Right lobe of liver (tissue), 6 donors: ENCODE results near the gene MTFMT. TPM values are rescaled to one million over a fixed set of nuclear protein-coding genes. Genes with fewer than 3 reads are reported as not detected.

Source experiments
- ATAC-seq, 4 donors: fragments of 200-7000 bp; cut with Tn5 transposase; one replicate each; pipeline ENCODE4 v1.9.1; 2020; ENCODE audit warnings: mild to moderate bottlenecking in 4 of 4, moderate library complexity in 4 of 4
- DNase-seq, 3 donors: peaks; one replicate each; pipeline ENCODE4 v3.0.0-alpha.2; 2020
- H3K27ac ChIP-seq, 3 donors: fragments of 200-600 bp; one replicate each; pipeline ENCODE4 v1.8.0; 2022
- H3K27me3 ChIP-seq, 2 donors: fragments of 200-600 bp; one replicate each; pipeline ENCODE4 v1.8.0; 2022
- H3K36me3 ChIP-seq, 4 donors: fragments of 200-600 bp; sonication (generic) in 1 of 4; one replicate each; pipeline versions ENCODE4 v1.5.1 to v1.8.0; 2017 to 2022; ENCODE audit warnings: control low read depth in 1 of 4
- H3K4me1 ChIP-seq, 4 donors: fragments of 200-600 bp; sonication (generic) in 1 of 4; one replicate each; pipeline versions ENCODE4 v1.5.1 to v1.8.0; 2017 to 2022; ENCODE audit warnings: control low read depth in 1 of 4
- H3K4me3 ChIP-seq, 3 donors: fragments of 200-600 bp; one replicate each; pipeline ENCODE4 v1.8.0; 2022
- H3K9me3 ChIP-seq, 4 donors: fragments of 200-600 bp; sonication (generic) in 1 of 4; one replicate each; pipeline versions ENCODE4 v1.5.1 to v1.8.0; 2017 to 2022; ENCODE audit warnings: control low read depth in 1 of 4
- POLR2A ChIP-seq: fragments of 450-650 bp; IDR thresholded peaks from one replicate; pipeline ENCODE4 v1.6.1; 2017; ENCODE audit warnings: antibody characterized with exemption, mild to moderate bottlenecking
- WGBS: methylation state at CpG from one replicate; pipeline ENCODE4 v1.1.6; 2018; ENCODE audit warnings: low coverage, low lambda C conversion rate; ENCODE audit not compliant: insufficient coverage; ENCODE audit errors: missing lambda C conversion rate; 5-methylcytosine and 5-hydroxymethylcytosine counted together
- intact Hi-C, 2 donors: fragments of 100-400 bp; cut with DNase I; formaldehyde crosslinking; loops; one replicate each; pipeline versions ENCODE4 v1.11.2 to v1.14.1; 2022
- total RNA-seq, 6 experiments: library from RNA; depleted of rRNA in 2 of 6; stranded (reverse); fragments of >200 nt in 2 of 6; fragmentation: NEBNext Ultra II Directional in 3 of 6; extraction: Animal tissue kit (Norgen Biotek cat#: 25700) in 3 of 6; gene quantifications; one replicate each; pipeline versions ENCODE4 v1.1.0 to v1.2.4, GENCODE V29; 2016 to 2023
- TF ChIP-seq, protein P1 (sequence below), 4 donors: fragments of 200-600 bp in 3 of 4; fragments of 450-650 bp in 1 of 4; IDR thresholded peaks; one replicate each; pipeline versions ENCODE4 v1.5.1 to v1.8.0; 2016 to 2022; ENCODE audit warnings: antibody characterized with exemption in 4 of 4, mild to moderate bottlenecking in 2 of 4
- donor health status: DM: no; HTN: yes; CAD: no.
- donor health status: DM: no; HTN: no; CAD: no.
- donor health status: DM: no; HTN: no; CAD: no.
- donor health status: DM: no; HTN: yes; CAD: no.
- donor health status: DM: no; HTN: yes; CAD: no.

MTFMT gene
- total RNA-seq, 6 experiments from 2014 or later, result 9.2 to 24.3 (median 13.0) TPM

DNA sequence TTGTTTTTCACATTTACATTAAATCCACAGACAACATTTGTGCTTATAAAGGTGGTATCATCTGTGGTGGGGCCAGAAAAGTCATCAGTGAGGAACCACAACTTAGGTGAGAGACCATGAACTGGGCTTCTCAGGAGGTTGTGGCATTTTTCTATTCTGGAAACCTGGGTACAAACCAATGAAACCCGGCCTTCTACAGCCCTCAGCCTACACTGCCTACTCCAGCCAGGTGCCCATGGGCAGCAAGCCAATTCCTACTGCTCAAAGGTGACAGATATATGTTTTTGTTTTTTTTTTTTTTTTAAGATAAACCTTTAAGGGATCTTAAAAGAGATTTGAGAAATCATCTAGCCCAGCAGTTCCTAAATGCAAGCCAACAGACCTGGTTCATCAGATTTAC, 60.0 kb downstream of the MTFMT start:
- WGBS, result 92% methylated on average over 1 of the region's 1 CpG
- DNase-seq (no peak), ATAC-seq (no peak)
- H3K27ac ChIP-seq, result no peak overlapping the region
- H3K36me3 ChIP-seq, result peaks cover 0 to 77% (median 34%) of the 10 kb centered on the region in 4 donors
- TF ChIP-seq POLR2A, result no peak
- TF ChIP-seq, protein P1, sequence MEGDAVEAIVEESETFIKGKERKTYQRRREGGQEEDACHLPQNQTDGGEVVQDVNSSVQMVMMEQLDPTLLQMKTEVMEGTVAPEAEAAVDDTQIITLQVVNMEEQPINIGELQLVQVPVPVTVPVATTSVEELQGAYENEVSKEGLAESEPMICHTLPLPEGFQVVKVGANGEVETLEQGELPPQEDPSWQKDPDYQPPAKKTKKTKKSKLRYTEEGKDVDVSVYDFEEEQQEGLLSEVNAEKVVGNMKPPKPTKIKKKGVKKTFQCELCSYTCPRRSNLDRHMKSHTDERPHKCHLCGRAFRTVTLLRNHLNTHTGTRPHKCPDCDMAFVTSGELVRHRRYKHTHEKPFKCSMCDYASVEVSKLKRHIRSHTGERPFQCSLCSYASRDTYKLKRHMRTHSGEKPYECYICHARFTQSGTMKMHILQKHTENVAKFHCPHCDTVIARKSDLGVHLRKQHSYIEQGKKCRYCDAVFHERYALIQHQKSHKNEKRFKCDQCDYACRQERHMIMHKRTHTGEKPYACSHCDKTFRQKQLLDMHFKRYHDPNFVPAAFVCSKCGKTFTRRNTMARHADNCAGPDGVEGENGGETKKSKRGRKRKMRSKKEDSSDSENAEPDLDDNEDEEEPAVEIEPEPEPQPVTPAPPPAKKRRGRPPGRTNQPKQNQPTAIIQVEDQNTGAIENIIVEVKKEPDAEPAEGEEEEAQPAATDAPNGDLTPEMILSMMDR (IDR thresholded peaks at IDR 0.05), result no peak
- no peaks in the 10 kb centered on the region for H3K27me3 ChIP-seq
- H3K4me3 ChIP-seq, result no peak overlapping the region
- intact Hi-C loops, result no loop called here
- H3K4me1 ChIP-seq, result no peaks in the 10 kb centered on the region
- no peaks in the 10 kb centered on the region for H3K9me3 ChIP-seq

DNA sequence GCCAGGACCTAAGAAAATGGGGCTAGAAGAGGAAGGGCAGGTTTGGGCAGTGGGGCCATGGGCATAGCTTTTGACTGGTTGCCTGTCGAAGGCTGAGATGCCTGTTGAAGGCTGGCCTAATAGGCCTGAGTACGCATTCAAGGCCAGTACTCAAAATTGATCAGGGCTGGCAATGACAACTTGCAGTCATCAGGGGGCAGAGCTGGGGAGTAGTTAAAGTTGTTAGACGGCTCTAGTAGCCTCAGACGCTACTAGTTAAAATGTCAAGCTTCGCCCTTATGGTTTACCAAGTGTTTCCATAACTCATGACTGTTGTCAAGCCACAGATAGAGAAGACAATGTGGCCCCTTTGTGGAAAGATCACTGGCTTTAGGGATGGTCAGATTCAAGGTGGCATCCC, 68.4 kb downstream of the MTFMT start:
- TF ChIP-seq POLR2A, result no peak
- TF ChIP-seq, protein P1 (IDR thresholded peaks at IDR 0.05), result no peak
- DNase-seq (no peak), ATAC-seq (no peak)
- peaks cover 0 to 76% (median 31%) of the 10 kb centered on the region in 4 donors for H3K36me3 ChIP-seq
- H3K9me3 ChIP-seq, result no peaks in the 10 kb centered on the region
- intact Hi-C loops, result no loop called here
- no peak overlapping the region for H3K4me3 ChIP-seq
- H3K27me3 ChIP-seq, result no peaks in the 10 kb centered on the region
- WGBS, result no CpG with 5 or more reads among the region's 5 CpGs
- H3K4me1 ChIP-seq, result no peaks in the 10 kb centered on the region
- H3K27ac ChIP-seq, result no peak overlapping the region

DNA sequence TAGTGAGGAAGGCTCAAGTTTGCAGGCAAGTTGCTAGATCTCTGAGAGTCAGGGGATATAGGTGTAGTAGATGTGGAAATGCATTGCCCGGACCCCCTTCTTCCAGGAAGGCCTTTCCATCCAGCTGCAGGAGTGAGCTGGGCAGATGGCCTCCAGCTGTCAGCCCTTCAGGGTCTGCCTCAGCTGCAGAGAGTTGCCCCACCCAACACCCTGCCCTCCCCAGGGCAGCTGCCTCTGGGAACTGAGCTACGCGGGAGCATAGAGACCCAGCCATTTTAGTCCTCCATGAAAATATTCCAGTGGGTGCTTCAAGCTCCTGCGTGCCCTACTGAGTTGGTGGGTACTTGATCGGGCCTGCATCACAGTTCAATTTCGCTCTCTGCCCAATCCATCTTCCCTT, 69.3 kb downstream of the MTFMT start:
- WGBS, result 100% methylated on average over 2 of the region's 6 CpGs
- no peak for DNase-seq
- Histone ChIP-seq H3K27ac (no peak overlapping the region), H3K36me3 (peaks cover 0 to 76% (median 32%) of the 10 kb centered on the region in 4 donors), H3K4me3 (no peak overlapping the region), H3K9me3 (no peaks in the 10 kb centered on the region), H3K27me3 (no peaks in the 10 kb centered on the region), H3K4me1 (no peaks in the 10 kb centered on the region)
- TF ChIP-seq, protein P1 (IDR thresholded peaks at IDR 0.05), result no peak
- TF ChIP-seq POLR2A, result no peak
- intact Hi-C loops, result no loop called here
- no peak for ATAC-seq

DNA sequence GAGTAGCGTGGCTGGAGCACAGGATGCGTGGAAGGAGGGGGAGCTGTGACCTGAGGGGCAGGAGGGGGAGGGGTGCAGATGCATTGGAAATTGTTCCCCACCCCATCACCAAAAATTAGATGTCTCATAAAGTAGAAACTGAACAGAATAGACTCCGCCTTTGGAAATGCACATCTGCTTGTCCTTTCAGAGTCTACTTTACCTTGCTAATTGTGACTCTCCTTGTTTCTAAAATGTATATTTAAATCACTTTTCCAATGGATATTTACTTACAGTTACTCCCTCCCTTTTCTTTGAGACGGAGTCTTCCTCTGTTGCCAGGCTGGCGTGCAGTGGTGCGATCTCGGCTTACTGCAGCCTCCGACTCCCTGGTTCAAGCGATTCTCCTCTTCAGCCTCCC, 70.3 kb downstream of the MTFMT start:
- no peaks in the 10 kb centered on the region for H3K9me3 ChIP-seq
- ATAC-seq (no peak), DNase-seq (no peak)
- 97% methylated on average over 9 of the region's 9 CpGs for WGBS
- intact Hi-C loops, result no loop called here
- no peaks in the 10 kb centered on the region for H3K4me1 ChIP-seq
- peaks cover 0 to 65% (median 23%) of the 10 kb centered on the region in 4 donors for H3K36me3 ChIP-seq
- no peaks in the 10 kb centered on the region for H3K27me3 ChIP-seq
- no peak overlapping the region for H3K4me3 ChIP-seq
- TF ChIP-seq, protein P1 (IDR thresholded peaks at IDR 0.05), result no peak
- TF ChIP-seq POLR2A, result no peak
- no peak overlapping the region for H3K27ac ChIP-seq

DNA sequence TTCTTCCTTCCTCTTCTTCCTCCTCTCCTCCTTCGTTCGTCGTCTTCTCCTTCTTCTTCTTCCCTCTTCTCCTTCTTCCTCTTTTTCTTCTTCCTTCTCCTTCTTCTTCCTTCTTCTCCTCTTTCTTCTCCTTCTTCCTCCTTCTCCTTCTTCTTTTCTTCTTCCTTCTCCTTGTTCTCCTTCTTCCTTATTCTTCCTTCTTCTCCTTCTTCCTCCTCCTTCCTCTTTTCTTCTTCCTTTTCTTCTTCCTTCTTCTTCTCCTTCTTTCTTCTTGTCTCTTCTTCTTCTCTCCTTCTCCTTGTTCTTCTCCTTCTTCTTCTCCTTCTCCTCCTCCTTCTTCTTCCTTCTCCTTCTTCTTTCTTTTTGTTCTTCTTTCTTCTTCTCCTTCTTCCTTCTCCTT, 75.0 kb downstream of the MTFMT start:
- Histone ChIP-seq H3K27ac (no peak overlapping the region), H3K4me1 (no peaks in the 10 kb centered on the region), H3K27me3 (no peaks in the 10 kb centered on the region), H3K36me3 (peaks cover 0 to 22% (median 5%) of the 10 kb centered on the region in 4 donors), H3K9me3 (no peaks in the 10 kb centered on the region), H3K4me3 (no peak overlapping the region)
- TF ChIP-seq, protein P1 (IDR thresholded peaks at IDR 0.05), result no peak
- TF ChIP-seq POLR2A, result no peak
- DNase-seq (no peak), ATAC-seq (no peak)
- WGBS, result 40% methylated on average over 3 of the region's 3 CpGs
- intact Hi-C loops, result no loop called here
